Omental fat pad (tissue), 4 donors: ENCODE measurements around the gene MAFG. TPM values are rescaled to one million over a fixed set of nuclear protein-coding genes. Genes with fewer than 3 reads are reported as not detected.

ENCODE experiments used
- ATAC-seq: fragments of 150-250 bp; one replicate; pipeline ENCODE4 v1.9.1; 2016; ENCODE audit warnings: mild to moderate bottlenecking, moderate library complexity; ENCODE audit not compliant: low FRiP score
- DNase-seq: peaks from one replicate; pipeline ENCODE4 v3.0.0-alpha.2; 2019; ENCODE audit warnings: low spot score
- total RNA-seq, 4 donors: library from RNA; depleted of rRNA; stranded (reverse); fragments of >200 nt; gene quantifications; one replicate each; pipeline ENCODE4 v1.1.0, GENCODE V29; 2016
- TF ChIP-seq, protein P1 (sequence below), 3 donors: fragments of 450-650 bp; IDR thresholded peaks; one replicate each; pipeline ENCODE4 v1.5.1; 2016 to 2017; ENCODE audit warnings: antibody characterized with exemption in 3 of 3, mild to moderate bottlenecking in 3 of 3, moderate library complexity in 2 of 3

MAFG gene
- total RNA-seq, 4 donors from 2014 or later = 22.2 to 31.5 (median 25.6) TPM

- no peak for ATAC-seq
- no peak for DNase-seq
- TF ChIP-seq, protein P1, sequence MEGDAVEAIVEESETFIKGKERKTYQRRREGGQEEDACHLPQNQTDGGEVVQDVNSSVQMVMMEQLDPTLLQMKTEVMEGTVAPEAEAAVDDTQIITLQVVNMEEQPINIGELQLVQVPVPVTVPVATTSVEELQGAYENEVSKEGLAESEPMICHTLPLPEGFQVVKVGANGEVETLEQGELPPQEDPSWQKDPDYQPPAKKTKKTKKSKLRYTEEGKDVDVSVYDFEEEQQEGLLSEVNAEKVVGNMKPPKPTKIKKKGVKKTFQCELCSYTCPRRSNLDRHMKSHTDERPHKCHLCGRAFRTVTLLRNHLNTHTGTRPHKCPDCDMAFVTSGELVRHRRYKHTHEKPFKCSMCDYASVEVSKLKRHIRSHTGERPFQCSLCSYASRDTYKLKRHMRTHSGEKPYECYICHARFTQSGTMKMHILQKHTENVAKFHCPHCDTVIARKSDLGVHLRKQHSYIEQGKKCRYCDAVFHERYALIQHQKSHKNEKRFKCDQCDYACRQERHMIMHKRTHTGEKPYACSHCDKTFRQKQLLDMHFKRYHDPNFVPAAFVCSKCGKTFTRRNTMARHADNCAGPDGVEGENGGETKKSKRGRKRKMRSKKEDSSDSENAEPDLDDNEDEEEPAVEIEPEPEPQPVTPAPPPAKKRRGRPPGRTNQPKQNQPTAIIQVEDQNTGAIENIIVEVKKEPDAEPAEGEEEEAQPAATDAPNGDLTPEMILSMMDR (IDR thresholded peaks at IDR 0.05) = no peak
These were observed 25.4 kb downstream of the MAFG start, which contains the start of gene NPB for GRCh38 chr17:81902023-81902652. NPB (plus strand) TSS chr17:81902238; CDS start chr17:81902278, 40 bp downstream.

GRCh38 chr17:81901167-81902022 is 26.1 kb downstream of the MAFG start:
- DNase-seq (no peak), ATAC-seq (no peak)
- TF ChIP-seq, protein P1 (IDR thresholded peaks at IDR 0.05) = no peak

GRCh38 chr17:81900181-81900820 is 27.2 kb downstream of the MAFG start:
- ATAC-seq = no peak
- TF ChIP-seq, protein P1 (IDR thresholded peaks at IDR 0.05) = no peak
- DNase-seq = no peak

GRCh38 chr17:81899514-81900166 is 27.9 kb downstream of the MAFG start:
- TF ChIP-seq, protein P1 (IDR thresholded peaks at IDR 0.05) = no peak
- ATAC-seq (no peak), DNase-seq (no peak)

DNA sequence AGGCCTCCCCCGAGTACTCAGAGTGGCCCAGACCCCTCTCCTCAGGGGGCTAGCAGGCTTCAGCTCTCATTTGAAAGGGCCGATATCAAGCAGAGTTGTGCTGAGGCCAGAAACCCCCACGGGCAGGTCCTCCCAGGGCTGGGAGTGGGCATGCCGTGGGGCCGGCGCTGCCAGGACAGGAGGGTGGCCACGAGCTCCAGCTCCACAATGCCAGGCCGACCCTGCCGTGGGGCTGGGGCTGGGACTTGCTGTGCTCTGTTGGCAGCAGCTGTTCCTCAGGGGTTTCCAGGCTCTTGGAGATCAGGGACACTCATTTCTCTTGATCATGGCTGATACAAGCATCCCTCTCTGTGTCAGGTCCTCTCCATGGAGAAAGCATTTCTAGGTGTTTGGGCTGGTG is 28.6 kb downstream of the MAFG start:
- DNase-seq = no peak
- TF ChIP-seq, protein P1 (IDR thresholded peaks at IDR 0.05) = no peak
- ATAC-seq = no peak

DNA sequence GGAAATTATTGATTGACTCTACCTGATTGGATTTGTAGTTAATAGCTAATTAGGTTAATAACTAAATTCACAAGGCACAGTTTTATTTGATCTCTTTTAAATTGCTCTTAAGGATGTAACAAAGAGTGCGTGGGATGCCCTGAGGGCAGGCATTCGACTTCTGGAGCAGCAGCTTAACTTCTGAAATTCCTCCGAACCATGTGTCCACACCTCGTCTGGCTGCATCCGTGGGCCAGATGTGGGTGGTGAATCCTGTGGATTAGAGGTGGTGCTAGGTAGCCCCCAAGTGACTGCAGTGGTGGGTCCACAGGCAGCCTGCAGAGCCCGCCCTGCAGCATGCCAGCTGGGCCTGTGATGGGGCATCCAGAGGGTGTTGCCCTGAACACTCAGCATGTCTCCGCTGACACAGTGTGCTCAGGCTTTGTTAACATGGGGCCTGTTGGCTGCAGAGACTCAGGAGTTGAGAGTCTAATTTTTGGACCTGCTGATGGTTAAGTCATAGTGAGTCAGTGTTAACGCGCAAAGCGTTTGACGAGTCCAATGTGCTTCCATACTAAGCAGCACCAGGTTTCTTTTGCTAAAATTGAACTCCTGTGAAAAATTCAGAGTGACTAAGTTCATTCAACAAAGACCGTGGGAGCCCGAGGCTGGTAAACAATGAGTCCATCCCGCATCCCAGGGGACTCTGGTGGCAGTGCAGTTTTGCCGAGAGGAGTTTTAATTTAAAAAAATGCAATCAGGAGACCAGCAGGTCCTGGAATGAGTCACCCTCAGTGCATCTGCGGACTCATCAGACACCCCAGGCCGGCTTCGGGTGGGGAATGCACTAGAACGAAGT is 29.3 kb downstream of the MAFG start:
- TF ChIP-seq, protein P1 (IDR thresholded peaks at IDR 0.05) = no peak
- DNase-seq = no peak
- ATAC-seq = no peak
